ENCODE measurements around the gene AUH. TPM values are rescaled to one million over a fixed set of nuclear protein-coding genes. Genes with fewer than 3 reads are reported as not detected.
A peak's percentile ranks its signal among the peaks of the same experiment; 100 is the strongest.

The AUH gene
- total RNA-seq, 6 donors from 2014 or later = 13.7 to 38.5 (median 24.4) TPM

- WGBS, 2 donors = 51 to 59% methylated on average over 13 to 15 of the region's 15 CpGs
- Histone ChIP-seq H3K36me3 (no peaks in the 10 kb centered on the region), H3K27me3 (no peaks in the 10 kb centered on the region), H3K4me1 (peaks cover 17 to 28% (median 21%) of the 10 kb centered on the region in 4 donors), H3K27ac (peak overlapping the region; percentile 89 to 96 (median 92)), H3K9me3 (no peaks in the 10 kb centered on the region), H3K4me3 (peak overlapping the region in 3 of 4 donors; percentile 92 to 100 (median 99))
- ATAC-seq (ENCODE audit: low FRiP score in 2 of 2) = no peak
- DNase-seq = no peak
- no peak for TF ChIP-seq POLR2A (IDR thresholded peaks at IDR 0.05)
- no peak for TF ChIP-seq POLR2AphosphoS5 (IDR thresholded peaks at IDR 0.05)
Observed at GRCh38 chr9:91362051-91362611, 413 bp upstream of the AUH start.

DNA sequence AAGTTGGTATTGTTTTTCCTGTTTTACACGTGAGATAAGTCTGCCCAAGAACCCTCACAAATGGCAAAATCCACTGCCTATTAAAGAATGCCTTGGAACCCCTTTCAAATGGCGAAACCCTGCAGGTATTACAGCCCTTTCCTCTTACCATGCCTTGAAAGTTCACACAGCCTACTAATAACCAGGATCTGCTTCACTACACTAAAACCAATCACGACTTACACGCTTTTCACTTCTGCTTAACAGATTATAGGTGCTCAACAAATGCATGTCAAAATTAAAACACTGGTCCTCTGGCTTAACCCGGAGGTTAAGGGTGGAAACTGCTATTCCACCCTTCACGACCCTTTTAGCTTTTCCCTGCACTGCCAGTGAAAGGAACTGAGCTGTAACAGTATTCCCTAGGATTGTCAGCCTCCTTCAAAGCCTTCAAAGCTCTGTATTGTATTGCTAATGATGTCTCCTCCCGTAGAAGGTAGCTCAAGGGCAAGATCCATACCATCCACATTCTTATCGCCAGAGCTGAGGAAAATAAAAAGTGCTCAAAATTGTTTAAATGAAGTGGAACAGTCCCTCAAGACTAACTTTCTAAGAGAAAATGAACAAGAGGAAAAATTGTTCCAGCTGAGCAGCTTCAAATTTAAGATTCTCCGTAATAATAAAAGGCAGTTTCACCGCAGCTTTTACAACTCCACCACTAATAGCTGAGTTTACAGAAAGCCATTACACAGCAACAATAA is 997 bp downstream of the AUH start:
- Histone ChIP-seq H3K4me3 (peak overlapping the region; percentile 92 to 100 (median 97)), H3K27ac (peak overlapping the region; percentile 89 to 96 (median 92)), H3K36me3 (no peaks in the 10 kb centered on the region), H3K9me3 (no peaks in the 10 kb centered on the region), H3K4me1 (peaks cover 17 to 28% (median 21%) of the 10 kb centered on the region in 4 donors), H3K27me3 (no peaks in the 10 kb centered on the region)
- TF ChIP-seq CTCF (IDR thresholded peaks at IDR 0.05) (no peak), POLR2AphosphoS5 (IDR thresholded peaks at IDR 0.05) (no peak), EP300 (IDR thresholded peaks at IDR 0.05) (no peak), POLR2A (IDR thresholded peaks at IDR 0.05) (no peak)
- DNase-seq = no peak
- WGBS, 2 donors = 21 to 22% methylated on average over 10 of the region's 10 CpGs
- no peak for ATAC-seq (ENCODE audit: low FRiP score in 2 of 2)

DNA sequence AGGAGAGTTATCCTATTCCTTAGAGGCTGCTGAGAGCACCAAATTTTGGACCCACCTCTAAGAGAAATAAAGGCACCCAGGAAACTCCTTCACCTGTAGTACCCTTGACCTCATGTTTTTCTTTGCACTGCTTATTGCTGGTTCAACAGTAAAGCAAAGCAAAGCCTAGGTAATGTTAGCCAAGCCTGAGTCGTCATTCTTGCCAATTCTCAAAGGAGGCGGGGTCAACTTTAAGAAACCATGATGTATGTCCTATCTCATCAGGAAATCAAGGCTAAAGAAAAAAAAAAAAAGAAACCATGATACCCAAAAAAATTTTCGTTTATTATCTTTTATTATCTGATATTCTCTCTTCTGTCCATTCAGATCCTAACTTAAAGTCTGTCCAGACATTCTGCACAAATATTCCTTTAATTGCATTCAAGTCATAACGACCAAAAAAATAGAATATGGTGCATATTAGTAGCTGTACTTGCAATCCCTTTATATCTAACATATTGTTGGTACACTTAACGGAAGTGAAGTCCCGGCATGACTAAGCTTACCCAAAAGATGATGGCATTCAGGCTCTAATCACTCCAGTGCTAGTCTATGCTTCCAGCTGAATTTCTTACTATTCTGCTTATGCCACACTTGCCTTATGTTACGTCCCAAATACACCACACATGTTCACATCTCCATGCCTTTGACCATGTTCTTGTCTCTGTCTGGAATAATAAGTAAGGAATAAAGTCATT is 1.8 kb downstream of the AUH start:
- WGBS, 2 donors = 57 to 66% methylated on average over 7 of the region's 7 CpGs
- H3K4me3 ChIP-seq = peak overlapping the region in 3 of 4 donors; percentile 92 to 100 (median 99)
- DNase-seq (no peak), ATAC-seq (ENCODE audit: low FRiP score in 2 of 2) (no peak)
- peaks cover 17 to 28% (median 21%) of the 10 kb centered on the region in 4 donors for H3K4me1 ChIP-seq
- peak overlapping the region in 1 of 4 donors; percentile 94 for H3K27ac ChIP-seq
- TF ChIP-seq EP300 (IDR thresholded peaks at IDR 0.05) (no peak), POLR2AphosphoS5 (IDR thresholded peaks at IDR 0.05) (no peak), CTCF (IDR thresholded peaks at IDR 0.05) (no peak), POLR2A (IDR thresholded peaks at IDR 0.05) (no peak)
- H3K9me3 ChIP-seq = no peaks in the 10 kb centered on the region
- H3K36me3 ChIP-seq = peaks cover 0 to 8% (median 0%) of the 10 kb centered on the region in 4 donors
- no peaks in the 10 kb centered on the region for H3K27me3 ChIP-seq

- no peak for DNase-seq
- no peak for ATAC-seq (ENCODE audit: low FRiP score in 2 of 2)
- Histone ChIP-seq H3K27ac (no peak overlapping the region), H3K4me1 (peaks cover 17 to 28% (median 21%) of the 10 kb centered on the region in 4 donors), H3K9me3 (no peaks in the 10 kb centered on the region), H3K27me3 (no peaks in the 10 kb centered on the region), H3K36me3 (peaks cover 0 to 12% (median 0%) of the 10 kb centered on the region in 4 donors), H3K4me3 (no peak overlapping the region)
- TF ChIP-seq POLR2A (IDR thresholded peaks at IDR 0.05) (no peak), POLR2AphosphoS5 (IDR thresholded peaks at IDR 0.05) (no peak), EP300 (IDR thresholded peaks at IDR 0.05) (no peak), CTCF (IDR thresholded peaks at IDR 0.05) (no peak)
- WGBS, 2 donors = 71 to 76% methylated on average over 2 of the region's 2 CpGs
Observed at GRCh38 chr9:91359083-91359482, 2.6 kb downstream of the AUH start.

DNA sequence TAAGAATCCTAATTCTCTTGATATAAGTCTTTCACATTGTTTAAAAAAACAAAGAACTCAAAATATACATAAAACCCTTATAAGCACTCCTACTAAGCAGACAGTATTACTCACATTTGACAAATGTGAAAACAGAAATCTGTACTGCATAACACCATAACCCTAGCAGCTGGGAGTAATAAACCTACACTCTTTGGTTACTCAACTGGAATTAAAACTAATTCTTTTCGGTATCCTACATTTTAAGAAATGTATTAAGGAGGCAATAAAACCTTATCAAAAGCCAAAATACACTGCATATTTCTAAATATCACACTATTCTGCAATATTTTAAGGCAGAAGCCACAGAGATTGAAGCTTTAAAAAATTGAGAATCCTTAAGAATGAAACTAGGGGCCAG is 6.8 kb downstream of the AUH start:
- H3K27ac ChIP-seq = no peak overlapping the region
- no peak overlapping the region for H3K4me3 ChIP-seq
- no peaks in the 10 kb centered on the region for H3K27me3 ChIP-seq
- no peaks in the 10 kb centered on the region for H3K9me3 ChIP-seq
- DNase-seq (no peak), ATAC-seq (ENCODE audit: low FRiP score in 2 of 2) (no peak)
- 88 to 92% methylated on average over 1 of the region's 1 CpG for WGBS, 2 donors
- TF ChIP-seq POLR2A (IDR thresholded peaks at IDR 0.05) (no peak), POLR2AphosphoS5 (IDR thresholded peaks at IDR 0.05) (no peak), CTCF (IDR thresholded peaks at IDR 0.05) (no peak), EP300 (IDR thresholded peaks at IDR 0.05) (no peak)
- H3K36me3 ChIP-seq = peaks cover 0 to 27% (median 11%) of the 10 kb centered on the region in 4 donors
- H3K4me1 ChIP-seq = peaks cover 6 to 10% (median 8%) of the 10 kb centered on the region in 4 donors
